Stimulated activated CD8-positive, alpha-beta memory T cell treated with anti-CD3 and anti-CD28 coated beads, Interleukin-12 subunit alpha, Interleukin-12 subunit beta, amount 100 ng/mL, for 4 hours (primary cell): ENCODE data around the gene AKT1.

Source experiments
- DNase-seq: peaks from one replicate; pipeline ENCODE4 v3.0.0-alpha.2; 2020; ENCODE audit warnings: low read depth

AKT1 gene

GRCh38 chr14:104786091-104786586 lies 9.4 kb downstream of the AKT1 start:
- DNase-seq: no peak

- no peak for DNase-seq
Observed at GRCh38 chr14:104785708-104786080, 9.9 kb downstream of the AKT1 start.

- DNase-seq: no peak
Observed at GRCh38 chr14:104784846-104785707, 10.5 kb downstream of the AKT1 start.

GRCh38 chr14:104784218-104784568 lies 11.4 kb downstream of the AKT1 start:
- DNase-seq: no peak

- no peak for DNase-seq
Observed at GRCh38 chr14:104783484-104784217, 11.9 kb downstream of the AKT1 start.

GRCh38 chr14:104782808-104783139 lies 12.8 kb downstream of the AKT1 start:
- no peak for DNase-seq

- DNase-seq: no peak
Observed at GRCh38 chr14:104782086-104782807, 13.3 kb downstream of the AKT1 start.

- no peak for DNase-seq
Observed at GRCh38 chr14:104781271-104782077, 14.1 kb downstream of the AKT1 start.

GRCh38 chr14:104780513-104781030 lies 15.0 kb downstream of the AKT1 start:
- no peak for DNase-seq

GRCh38 chr14:104779776-104780512 lies 15.6 kb downstream of the AKT1 start:
- DNase-seq: no peak

GRCh38 chr14:104778694-104779331 lies 16.7 kb downstream of the AKT1 start:
- no peak for DNase-seq

- no peak for DNase-seq
Observed at GRCh38 chr14:104777808-104778249, 17.7 kb downstream of the AKT1 start.

GRCh38 chr14:104776961-104777807 lies 18.4 kb downstream of the AKT1 start:
- DNase-seq: no peak

- DNase-seq: no peak
Observed at GRCh38 chr14:104776481-104776880, 19.1 kb downstream of the AKT1 start.

- no peak for DNase-seq
Observed at GRCh38 chr14:104775073-104775489, 20.5 kb downstream of the AKT1 start.

- DNase-seq: no peak
Observed at GRCh38 chr14:104774453-104775072, 21.0 kb downstream of the AKT1 start.

GRCh38 chr14:104773505-104774452 lies 21.8 kb downstream of the AKT1 start:
- DNase-seq: no peak
